HG03439 (cell line): ENCODE data around the gene OLAH.

Experiments used
- ATAC-seq: cut with Tn5 transposase; IDR thresholded peaks from one replicate; pipeline ENCODE4 v1.9.1; 2021; ENCODE audit warnings: mild to moderate bottlenecking, moderate library complexity; ENCODE audit not compliant: unreplicated experiment

Gene OLAH

DNA sequence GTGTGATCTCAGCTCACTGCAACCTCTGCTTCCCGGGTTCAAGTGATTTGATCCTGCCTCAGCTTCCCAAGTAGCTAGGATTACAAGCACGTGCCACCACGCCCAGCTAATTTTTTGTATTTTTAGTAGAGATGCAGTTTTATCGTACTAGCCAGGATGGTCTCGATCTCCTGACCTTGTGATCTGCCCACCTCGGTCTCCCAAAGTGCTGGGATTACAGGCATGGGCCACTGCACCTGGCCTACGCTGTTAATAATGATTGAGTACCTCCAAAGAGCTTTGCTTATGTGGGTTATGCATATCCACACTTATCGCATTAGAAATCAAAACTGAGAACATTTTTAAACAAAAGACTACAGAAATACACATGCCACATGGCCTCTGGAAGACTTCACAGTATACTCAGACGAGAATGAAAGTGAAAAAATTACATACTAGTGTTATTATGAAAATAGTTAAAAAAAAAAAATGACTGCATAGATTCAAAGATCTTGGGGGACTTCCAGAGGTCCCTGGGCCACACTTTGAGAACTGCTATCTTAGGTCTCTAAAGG, 78.8 kb downstream of the OLAH start:
- ATAC-seq: peak; percentile 80
